DMS53 treated with DMSO at 0.1 percent for 48 hours (cell line): ENCODE data around the gene ZNF385C.

Source experiments
- DNase-seq: peaks from one replicate; lab custom pipeline; 2025; ENCODE audit not compliant: unreplicated experiment; lab: John Stamatoyannopoulos, UW

ZNF385C gene

GRCh38 chr17:42126836-42127235 lies 28.6 kb upstream of the ZNF385C start:
- DNase-seq: no peak

- no peak for DNase-seq
Measured at GRCh38 chr17:42125565-42125964, 27.3 kb upstream of the ZNF385C start.

- DNase-seq: no peak
Measured at GRCh38 chr17:42124256-42124655, 26.0 kb upstream of the ZNF385C start.

GRCh38 chr17:42122371-42123303 lies 24.4 kb upstream of the ZNF385C start, which contains the start of gene HSPB9:
Gene HSPB9, plus strand, starts transcription at chr17:42122804. Its CDS starts 47 bp downstream, at chr17:42122851.
- peak; percentile 59 for DNase-seq

- DNase-seq: peak; percentile 54
Measured at GRCh38 chr17:42120770-42121769, 22.8 kb upstream of the ZNF385C start, which contains the start of gene KAT2A. Gene KAT2A, minus strand, starts transcription at chr17:42121367. Its CDS starts 63 bp downstream, at chr17:42121304.

- DNase-seq: no peak
Measured at GRCh38 chr17:42120161-42120769, 22.0 kb upstream of the ZNF385C start.

- DNase-seq: no peak
Measured at GRCh38 chr17:42119301-42119700, 21.0 kb upstream of the ZNF385C start.

- no peak for DNase-seq
Measured at GRCh38 chr17:42118545-42118944, 20.3 kb upstream of the ZNF385C start.

- DNase-seq: no peak
Measured at GRCh38 chr17:42118126-42118510, 19.8 kb upstream of the ZNF385C start.

- no peak for DNase-seq
Measured at GRCh38 chr17:42117397-42118125, 19.3 kb upstream of the ZNF385C start.

GRCh38 chr17:42116705-42117396 lies 18.6 kb upstream of the ZNF385C start:
- peak; percentile 63 for DNase-seq

- no peak for DNase-seq
Measured at GRCh38 chr17:42114118-42114517, 15.8 kb upstream of the ZNF385C start.

GRCh38 chr17:42113293-42114069 lies 15.2 kb upstream of the ZNF385C start:
- no peak for DNase-seq

GRCh38 chr17:42112552-42113176 lies 14.4 kb upstream of the ZNF385C start, which contains the start of gene DHX58:
Gene DHX58, minus strand, starts transcription at chr17:42112714. Its CDS starts 822 bp downstream, at chr17:42111892.
- peak; percentile 85 for DNase-seq

- no peak for DNase-seq
Measured at GRCh38 chr17:42111871-42112551, 13.7 kb upstream of the ZNF385C start.

- DNase-seq: no peak
Measured at GRCh38 chr17:42111265-42111636, 13.0 kb upstream of the ZNF385C start.

GRCh38 chr17:42110301-42111264 lies 12.3 kb upstream of the ZNF385C start:
- DNase-seq: no peak
